Fibroblast of skin of left quadriceps (primary cell): ENCODE data around the gene RBM47.
"Not testable (repeated sequence)": the region's sequence is repeated elsewhere in the genome, so short reads cannot be mapped to it uniquely, and the experiment has no call there.

Experiments
- DNase-seq, 2 experiments: peaks; one replicate each; pipeline ENCODE4 v3.0.0-alpha.2; 2013; ENCODE audit warnings: low read depth in 2 of 2

The RBM47 gene

DNA sequence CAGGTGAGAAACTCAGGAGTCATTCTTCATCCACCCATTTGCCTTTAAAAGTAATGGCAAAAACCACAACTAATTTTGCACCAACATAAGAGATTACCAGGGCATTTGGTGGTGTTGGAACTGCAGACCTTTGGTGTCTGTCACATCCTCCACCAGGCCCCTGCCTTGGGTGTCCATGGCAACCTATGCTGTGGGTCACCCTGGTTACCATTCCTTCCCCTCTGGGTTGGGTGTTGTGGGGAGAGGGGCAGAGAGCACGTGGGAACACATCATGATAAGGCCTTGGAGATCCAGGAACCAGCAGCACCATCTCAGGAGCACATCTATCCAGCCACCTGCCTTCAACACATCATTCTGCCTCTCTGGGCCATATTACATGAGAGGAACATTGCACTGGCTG is 217.3 kb downstream of the RBM47 start:
- no peak for DNase-seq

DNA sequence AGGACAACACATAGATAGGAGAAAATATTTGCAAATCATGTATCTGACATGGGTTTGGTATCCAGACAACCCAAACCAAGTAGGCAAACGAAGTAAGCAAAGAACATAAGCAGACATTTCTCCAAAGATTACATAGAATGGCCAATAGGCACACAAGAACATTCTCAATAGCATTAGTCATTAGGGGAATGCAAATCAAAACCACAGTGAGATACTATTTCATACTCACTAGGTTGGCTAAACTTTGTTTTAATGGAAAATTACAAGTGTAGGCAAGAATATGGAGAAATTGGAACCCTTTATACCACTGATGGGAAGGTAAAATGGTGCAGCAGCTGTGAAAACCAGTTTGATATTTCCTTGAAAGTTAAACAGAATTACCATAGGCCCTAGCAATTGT is 219.8 kb downstream of the RBM47 start:
- no peak for DNase-seq

DNA sequence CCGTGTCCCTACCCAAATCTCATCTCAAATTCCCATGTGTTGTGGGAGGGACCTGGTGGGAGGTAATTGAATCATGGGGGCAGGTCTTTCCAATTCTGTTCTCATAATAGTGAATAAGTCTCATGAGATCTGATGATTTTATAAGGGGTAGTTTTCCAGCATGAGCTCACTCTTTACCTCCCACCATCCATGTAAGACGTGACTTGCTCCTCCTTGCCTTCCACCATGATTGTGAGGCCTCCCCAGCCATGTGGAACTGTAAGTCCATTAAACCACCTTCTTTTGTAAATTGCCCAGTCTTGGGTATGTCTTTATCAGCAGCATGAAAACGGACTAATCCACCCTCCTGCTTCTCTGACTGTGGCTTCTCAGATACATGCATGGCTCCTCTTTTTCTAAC is 222.2 kb downstream of the RBM47 start:
- not testable (repeated sequence) for DNase-seq

DNA sequence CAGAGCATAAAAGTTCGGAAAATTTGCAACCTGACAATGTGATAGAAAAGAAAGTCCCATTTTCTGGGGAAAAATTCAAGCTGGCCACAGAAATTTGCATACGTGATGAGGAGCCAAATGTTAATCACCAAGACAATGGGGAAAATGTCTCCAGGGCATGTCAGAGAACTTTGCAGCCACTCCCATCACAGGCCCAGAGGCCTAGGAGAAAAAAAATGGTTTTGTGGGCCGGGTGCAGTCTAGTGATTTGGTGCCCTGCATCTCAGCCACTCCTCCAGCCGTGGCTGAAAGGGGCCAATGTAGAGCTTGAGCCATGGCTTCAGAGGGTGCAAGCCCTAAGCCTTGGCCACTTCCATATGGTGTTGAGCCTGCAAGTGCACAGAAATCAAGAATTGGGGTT is 223.3 kb downstream of the RBM47 start:
- no peak for DNase-seq

DNA sequence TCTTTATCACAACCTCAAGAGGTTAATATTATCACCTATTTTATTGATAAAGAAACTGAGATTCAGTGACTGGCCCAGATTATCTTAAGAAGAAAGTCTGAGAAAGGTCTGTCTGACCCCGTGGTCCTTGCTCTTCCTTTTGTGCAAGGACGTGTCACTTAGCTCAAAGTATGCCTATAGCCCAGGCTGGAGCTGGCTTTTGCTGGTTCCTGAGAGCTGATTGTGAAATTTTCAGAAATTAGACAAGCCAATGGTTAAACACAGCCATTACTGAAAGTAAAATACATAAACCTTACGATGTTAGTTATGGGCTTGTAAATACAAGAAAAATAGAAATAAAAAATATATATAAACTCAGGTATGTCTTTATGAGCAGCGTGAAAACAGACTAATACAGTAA is 224.5 kb downstream of the RBM47 start:
- no peak for DNase-seq

DNA sequence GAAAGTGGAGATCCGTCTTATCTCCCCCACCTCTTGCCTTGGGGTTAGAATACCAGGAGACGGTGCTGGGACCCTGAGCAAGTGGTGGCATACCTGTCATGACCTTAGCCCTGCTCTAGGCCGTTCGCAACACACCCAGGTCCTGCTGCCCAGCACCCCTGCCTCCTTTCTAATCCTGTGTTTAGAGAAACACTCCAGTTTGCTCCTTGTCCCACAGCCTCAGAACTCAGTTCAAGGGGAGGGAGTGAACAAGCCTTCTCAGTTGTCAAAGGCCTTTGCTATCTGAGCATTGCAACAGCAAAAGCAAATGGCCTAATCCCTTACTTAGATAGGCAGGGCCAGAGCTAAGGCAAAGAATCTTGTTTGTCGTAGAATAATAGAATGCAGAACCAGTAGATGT is 226.6 kb downstream of the RBM47 start:
- no peak for DNase-seq

DNA sequence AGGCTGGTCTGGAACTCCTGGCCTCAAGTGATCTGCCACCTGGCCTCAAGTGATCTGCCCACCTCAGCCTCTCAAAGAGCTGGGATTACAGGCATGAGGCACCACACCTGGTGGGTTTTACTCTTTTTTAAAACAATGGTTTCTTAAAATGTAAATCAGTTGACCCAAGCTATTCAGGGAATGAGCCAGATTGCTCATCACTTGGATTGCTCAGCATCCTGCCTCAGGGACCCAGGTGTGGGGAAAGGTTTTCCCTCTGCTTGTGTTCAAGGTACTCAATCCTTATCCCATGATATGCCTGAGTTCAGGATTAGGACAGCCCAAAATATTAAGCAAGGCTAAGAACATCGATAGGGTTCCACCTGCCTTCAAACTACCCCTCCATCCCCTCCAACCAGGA is 227.1 kb downstream of the RBM47 start:
- no peak for DNase-seq

DNA sequence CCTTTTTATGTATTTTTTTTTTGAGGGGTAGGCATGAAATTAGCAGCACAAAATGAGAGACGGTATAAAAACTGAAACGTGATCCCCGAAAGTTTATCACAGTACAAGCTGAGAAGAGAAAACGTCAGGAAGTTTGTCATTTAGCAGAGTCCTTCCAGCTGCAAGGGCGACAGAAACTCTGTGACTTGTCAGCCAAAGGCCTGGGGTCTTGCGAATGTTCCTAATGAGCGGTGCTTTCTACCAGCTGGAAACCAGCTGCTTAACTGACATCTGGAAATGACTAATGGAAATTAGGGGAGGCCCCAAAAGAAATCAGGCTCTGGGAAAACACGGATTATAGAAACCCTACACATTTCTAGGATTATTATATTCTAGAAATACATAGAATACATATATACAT is 228.0 kb downstream of the RBM47 start:
- DNase-seq: no peak

DNA sequence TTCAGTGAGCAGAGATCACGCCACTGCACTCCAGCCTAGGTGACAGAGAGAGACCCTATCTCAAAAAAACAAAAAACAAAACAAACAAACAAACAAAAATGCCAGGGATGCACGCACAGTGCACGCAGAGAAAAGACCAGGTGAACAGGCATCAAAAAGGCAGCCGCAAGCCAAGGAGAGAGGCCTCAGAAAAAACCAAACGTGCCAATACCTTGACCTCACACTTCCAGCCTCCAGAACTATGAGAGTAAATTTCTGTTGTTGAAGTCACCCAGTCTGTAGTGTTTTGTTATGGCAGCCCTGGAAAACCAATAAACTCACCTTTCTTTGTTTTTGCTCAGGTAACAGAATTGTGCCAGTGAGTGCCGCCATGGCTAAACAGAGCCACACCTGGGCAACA is 228.6 kb downstream of the RBM47 start:
- DNase-seq: no peak

DNA sequence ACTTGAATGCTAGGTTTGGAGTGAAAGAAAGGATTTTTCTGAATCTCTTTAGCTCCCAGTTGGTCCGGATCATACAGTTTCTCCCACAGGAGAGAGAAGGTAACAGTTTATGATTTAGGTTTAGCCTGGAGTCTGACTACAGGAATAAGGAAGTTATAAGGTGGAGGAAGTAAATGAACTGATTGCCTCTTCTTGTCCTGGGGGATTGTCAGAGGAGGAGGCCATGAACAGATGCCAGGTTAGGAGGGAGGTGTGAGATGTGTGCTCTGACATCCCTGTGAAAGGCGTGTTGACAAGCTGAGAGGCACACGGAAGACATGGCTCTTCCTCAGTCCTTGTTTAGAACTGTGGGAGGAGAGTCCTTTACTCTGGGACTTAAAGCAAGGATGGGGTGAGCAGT is 230.1 kb downstream of the RBM47 start:
- no peak for DNase-seq

DNA sequence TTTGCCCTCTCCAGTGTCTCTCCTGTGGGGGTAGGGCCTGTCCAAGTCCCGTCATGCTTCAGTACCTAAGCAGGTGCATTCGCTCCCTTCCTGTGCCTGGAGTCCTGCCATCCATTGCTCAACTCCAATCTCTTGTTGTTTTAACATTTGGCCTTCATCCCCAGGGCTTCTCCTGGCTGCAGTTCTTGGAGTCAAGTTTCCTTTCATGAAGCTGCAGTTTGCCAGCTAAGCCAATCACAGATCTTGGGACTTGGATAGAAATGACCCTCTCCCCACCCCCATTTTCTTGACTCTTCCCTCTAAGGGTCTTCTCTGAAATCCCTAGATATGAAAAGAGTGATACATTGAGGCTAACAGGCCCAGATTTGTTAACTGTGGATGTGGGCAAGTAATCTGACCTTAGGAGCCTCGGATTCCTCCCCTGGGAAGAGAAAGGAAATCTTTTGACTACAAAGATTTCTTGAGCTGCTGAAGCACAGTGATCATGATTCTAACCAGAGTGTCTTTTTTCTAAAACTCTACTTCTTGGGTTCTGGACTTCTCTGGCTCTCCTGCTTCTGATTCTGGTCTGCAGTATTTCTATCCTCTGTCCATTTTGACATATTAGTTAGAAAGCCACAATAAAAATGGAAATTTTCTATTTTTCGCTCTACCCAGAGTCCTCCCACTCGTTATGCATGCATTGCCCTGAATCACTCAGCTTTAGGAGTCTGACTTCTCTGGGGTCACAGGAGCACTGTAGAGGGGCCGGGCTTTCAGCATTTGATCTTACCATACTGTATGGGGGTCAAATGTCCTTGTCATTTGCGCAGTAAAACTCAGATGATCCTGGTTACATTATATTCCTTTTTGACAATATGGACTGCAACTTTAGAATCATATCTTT is 233.5 kb downstream of the RBM47 start:
- DNase-seq: no peak

DNA sequence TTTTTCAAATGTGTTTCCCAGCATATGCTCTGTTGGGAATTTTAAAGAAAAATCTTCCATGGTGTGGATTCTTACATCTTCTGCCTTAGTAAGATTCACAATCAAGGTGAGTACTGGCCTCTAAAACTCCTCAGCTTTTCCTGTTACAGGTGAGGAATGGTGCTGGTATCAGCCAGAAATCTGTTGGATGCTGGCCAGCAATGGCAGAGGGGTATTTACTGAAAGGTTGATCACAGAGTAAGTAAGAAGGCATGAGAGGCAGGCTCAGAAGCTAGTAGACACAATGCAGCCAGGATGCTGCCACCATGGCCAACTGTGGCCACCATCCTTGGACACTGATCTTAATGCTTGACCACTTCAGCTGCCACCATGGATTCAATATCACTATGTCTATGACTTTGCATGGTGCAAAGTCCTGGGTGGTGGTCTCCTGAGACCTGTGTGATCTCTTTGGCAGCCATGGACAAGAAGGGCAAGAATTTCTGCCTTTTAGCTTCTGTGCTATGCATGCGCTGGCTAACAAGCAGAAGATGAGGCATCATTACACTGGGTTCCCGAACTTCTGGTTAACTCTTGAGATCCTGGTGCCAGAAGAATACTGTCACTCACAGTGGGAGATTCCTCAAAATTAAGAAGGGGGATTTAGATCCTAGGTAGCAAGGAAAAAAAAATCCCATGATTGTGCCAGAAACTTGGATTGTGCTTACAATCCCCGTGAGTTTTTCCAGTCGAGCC is 234.3 kb downstream of the RBM47 start:
- DNase-seq: no peak

DNA sequence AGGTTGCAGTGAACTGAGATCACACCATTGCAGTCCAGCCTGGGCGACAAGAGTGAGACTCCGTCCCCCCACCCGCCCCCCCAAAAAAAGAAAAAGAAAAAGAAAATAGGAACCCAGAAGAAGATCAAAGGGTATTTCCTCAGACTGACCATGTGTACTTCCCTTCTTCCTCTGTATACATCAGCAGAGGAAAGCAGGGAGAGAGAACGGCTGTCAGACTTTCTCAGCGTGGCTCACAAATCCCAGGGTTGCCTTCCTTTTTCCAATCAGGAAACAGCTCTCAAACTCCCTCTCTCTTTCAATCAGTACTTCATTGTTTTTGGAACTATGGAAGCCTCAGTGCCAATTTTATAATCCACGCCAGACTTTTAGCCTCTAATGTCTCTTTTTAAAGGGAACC is 235.4 kb downstream of the RBM47 start:
- DNase-seq: no peak

DNA sequence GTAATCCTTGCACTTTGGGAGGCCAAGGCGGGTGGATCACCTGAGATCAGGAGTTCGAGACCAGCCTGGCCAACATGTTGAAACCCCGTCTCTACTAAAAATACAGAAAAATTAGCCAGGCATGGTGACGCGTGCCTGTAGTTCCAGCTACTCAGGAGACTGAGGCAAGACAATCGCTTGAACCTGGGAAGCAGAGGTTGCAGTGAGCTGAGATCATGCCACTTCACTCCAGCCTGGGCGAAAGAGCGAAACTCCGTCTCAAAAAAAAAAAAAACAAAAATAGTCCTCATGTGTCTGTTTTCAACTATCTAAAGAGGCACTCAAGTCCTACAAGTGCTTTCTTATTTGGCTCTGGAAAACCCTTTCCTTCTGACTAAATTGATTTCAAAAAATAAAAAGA is 237.4 kb downstream of the RBM47 start:
- not testable (repeated sequence) for DNase-seq

DNA sequence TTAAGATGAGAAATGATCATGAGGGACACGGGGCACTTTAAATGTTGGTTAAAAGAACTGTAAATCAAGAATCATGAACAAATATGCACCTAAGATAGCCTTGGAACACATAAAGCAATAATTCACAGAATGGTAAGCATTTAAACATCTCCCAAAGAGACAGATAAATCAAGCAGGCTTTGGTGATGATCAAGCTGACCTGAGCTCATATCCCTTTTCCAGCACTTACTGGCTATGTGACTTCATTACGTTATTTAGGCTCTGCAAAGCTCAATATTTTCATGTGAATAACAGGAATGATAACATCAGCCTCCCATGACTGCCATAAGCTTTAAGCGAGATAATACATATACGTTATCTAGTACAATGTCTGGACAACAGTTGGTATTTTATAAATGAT is 239.7 kb downstream of the RBM47 start:
- no peak for DNase-seq

DNA sequence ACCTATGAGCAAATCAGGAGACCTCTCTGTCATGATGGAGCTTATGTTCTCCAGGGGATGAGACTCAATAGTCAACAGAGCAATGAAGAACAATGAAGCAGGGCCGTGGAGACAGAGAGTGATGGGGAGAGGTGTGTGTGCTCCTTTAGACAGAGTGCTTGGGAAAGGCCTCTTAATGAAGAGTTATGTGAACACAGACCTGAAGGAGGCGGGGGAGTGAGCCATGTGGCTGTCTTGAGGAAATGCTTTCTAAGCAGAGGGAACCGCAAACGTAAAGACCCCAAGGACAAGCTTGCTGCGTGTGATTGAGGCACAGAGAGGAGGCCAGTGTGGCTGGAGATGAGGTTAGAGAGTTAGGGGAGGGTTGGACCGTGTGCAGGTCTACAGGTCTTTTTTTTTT is 241.4 kb downstream of the RBM47 start:
- DNase-seq: no peak

DNA sequence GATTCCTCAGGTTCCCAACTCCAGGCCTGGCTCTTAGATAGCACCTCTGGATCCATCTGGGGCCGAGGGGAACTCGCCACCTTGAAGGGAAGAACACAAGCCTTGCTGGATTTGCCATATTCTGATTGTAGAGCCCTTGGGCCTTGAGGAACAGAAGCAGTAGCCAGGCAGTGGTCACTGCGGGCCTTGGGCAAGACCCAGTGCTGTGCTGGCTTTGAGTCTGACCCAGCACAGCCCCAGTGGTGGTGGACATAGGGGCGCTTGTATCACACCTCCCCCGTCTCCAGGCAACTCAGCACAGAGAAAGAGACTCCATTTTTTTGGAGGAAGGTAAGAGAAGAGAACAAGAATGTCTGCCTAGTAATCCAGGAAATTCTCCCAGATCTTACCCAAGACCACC is 249.0 kb downstream of the RBM47 start:
- no peak for DNase-seq

DNA sequence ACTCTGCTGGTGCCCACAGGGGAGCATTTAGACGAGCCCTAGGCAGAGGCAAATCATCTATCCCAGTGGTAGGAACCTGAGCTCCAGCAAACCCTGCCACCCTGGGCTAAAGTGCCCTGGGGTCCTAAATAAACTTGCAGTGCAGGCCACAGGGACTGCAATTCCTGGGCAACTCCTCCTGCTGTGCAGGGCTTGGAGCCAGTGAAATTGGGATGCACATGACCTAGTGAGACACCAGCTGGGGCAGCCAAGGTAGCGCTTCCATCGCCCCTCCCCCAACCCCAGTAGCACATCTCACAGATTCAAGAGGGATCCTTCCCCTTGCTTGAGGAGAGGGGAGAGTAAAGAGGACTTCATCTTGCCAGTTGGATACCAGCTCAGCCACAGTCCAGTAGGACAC is 250.4 kb downstream of the RBM47 start:
- no peak for DNase-seq

DNA sequence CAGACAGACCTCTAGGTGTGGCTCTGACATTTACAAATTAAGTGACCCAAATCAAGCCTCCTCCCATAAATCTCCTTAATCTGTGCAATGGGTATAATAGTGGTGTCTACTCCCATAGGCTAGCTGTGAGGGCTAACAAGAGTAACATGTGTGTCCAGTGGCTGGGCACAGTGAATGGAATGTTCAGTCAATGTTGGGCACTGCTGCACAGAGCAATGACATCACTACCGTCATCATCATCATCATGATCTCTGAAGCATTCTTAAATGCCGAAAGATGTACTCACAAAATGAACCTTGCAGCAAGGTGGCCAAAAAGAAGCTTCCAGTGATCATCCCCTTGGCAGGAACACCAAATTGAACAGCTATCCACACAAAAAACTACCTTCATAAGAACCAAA is 251.0 kb downstream of the RBM47 start:
- DNase-seq: no peak

DNA sequence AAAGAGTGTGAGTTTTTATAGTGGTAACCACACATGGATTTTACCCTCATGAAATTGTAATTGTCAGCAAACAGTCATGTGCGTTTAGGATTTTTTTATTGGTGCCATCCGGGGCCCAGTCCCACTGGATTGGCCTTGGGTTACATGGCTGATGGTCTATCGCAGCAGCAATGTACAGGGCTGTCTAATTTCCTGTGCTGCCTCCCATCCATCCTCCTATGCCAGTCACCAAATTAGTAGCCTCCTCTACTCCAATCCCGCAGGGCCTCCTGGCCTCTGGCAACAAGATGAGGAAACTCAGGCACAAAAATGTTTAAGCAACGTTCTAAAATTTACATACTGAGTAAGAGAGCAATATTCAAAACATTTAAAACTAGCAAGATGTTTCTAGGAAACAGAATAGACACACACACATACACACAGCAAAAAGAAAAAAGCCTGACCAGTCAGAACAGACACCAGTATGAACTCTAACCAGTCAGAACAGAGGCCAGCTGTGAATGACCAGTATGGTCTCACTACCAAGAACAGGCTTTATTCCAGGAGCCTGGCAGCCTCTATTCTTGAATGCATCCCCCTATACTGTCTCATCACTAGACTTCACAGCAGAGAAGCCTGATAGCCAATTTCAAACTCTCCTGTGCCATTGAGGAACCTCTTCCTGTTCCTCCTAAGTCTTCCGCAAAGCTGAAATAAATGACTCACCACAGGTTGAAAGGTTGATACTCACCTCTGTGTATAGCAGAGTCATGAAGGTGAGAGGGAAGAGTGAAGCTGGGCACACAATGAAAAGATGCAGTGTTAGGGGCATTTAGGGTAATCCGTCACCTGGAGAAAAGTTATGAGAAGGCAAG is 251.9 kb downstream of the RBM47 start:
- DNase-seq: no peak

DNA sequence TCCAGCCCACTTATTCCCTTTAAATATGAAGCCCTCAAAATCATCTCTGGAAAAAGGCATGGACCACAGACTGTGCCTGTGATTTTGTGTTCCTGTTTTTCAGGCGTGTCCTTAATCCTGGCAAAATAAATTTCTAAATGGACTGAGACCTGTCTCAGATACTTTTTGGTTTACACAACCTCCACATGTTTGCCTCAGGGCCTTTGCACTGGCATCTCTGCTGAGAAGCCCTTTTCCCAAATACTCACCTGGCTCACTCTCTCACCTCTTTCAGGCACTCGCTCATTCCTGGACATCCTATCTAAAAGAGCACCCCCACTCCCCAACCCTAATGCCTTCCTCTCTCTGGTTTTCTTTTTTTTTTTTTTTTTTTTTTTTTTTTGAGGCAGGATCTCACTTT is 254.0 kb downstream of the RBM47 start:
- DNase-seq: no peak

DNA sequence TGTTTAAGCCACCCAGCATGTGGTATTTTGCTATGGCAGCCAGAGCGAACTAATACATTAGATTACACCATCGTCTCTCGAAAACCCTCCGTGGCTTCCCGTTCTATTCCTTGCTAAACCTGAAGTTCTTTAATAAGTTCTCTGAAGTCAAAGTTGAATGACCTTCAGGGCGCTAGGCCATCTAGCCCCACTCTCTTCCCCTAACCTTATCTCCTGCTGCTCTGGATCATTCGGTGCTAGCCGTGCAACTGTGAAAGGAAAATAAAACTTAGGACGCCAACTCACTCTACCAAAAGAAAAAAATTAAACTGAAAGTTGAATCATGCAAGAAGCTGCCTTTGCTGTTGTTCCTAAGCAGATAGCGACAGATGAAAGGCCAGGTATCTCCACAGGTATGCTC is 254.6 kb downstream of the RBM47 start:
- DNase-seq: no peak
